ENCODE measurements around the gene TMPRSS4.
A peak's percentile ranks its signal among the peaks of the same experiment; 100 is the strongest.
"Not testable (repeated sequence)": the region's sequence is repeated elsewhere in the genome, so short reads cannot be mapped to it uniquely, and the experiment has no call there.

Gene TMPRSS4

DNA sequence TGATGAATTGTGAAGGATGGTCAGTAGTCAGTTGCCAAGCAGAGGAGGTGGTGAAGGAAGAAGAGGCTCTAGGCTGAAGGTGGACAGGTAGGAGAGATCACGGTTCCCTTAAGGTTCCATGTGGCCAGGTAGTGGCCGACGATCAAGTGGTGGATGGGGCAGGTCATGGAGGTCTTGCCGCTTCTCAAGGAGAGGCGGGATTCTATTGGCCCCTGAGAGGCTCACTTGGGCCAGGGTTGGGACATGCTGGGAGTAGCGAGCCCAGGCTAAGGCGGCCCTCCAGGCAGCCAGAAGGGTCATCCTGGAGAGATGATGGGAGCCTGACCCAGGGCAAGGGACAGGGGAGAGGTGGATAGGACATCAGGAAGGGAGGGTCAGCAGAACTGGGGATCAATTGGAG is 20.9 kb upstream of the TMPRSS4 start:
- DNase-seq = no peak

GRCh38 chr11:118056806-118057205 is 20.1 kb upstream of the TMPRSS4 start:
- no peak for DNase-seq

DNA sequence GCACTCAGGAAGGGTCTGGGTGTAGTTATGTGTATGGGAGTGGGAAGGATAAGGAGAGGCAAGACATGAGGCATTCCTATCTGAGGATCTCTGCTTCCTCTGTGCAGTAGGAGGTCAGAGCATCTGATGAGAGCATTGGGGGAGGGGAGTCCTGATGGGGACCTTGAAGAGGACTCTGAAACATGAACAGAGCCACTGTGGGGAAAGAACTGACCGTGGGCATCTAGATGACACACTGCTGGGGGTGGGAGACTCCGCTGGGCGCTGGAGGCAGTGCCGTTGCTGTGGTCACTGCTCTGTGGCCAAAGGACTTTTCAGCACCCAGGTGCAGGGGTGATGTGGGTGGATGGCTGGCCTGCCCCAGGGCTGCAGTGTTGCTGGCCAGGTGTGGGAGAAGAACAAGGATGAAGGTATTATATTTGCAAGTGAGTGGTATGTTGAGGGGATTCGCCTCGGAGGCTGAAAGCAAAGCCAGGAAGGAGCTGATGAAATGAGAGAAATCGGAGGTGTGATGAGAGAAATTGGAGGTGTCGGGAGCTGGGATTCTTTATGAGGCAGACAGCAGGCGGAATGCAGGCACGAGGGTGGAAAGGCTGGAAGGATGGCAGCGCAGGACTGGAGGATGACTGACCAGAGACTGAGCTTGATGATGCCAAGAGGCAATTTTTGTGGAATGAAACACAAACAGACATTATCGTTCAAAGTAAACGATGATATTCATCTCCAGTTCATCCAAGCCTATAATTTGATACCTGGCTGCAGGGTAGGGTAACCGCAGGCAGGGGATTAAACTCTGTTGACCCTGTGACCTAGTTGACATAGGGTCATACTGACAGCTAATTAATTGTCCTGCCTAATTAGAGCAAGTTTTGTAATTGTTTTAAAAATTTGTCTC is 19.4 kb upstream of the TMPRSS4 start:
- no peak for DNase-seq

- DNase-seq = no peak
Observed at GRCh38 chr11:118058311-118059245, 18.3 kb upstream of the TMPRSS4 start.

- DNase-seq = peak in 2 of 58 donors; percentile 9 to 37
Observed at GRCh38 chr11:118059246-118059940, 17.5 kb upstream of the TMPRSS4 start.

- peak in 1 of 58 donors; percentile 37 for DNase-seq
Observed at GRCh38 chr11:118060081-118060661, 16.7 kb upstream of the TMPRSS4 start.

DNA sequence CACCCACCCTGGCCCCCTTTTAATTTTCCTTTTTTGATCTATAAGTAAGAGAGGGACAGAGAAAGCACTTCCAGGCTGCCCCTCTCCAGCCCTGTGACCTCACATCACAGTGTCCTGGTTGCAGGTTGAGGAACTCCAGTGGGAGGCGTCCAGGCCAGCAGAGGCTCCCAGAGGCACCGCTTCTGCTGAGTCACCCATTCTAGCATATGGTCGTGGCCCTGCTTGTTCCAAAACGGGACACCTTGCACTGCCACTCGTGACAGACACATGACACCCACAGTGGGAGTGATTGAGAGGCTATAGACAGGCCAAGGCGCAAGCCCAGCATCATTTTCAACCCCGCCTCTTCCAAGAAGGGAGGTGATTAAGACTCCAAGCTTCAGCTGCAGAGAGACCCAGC is 16.0 kb upstream of the TMPRSS4 start:
- peak in 2 of 58 donors; percentile 6 to 7 for DNase-seq

DNA sequence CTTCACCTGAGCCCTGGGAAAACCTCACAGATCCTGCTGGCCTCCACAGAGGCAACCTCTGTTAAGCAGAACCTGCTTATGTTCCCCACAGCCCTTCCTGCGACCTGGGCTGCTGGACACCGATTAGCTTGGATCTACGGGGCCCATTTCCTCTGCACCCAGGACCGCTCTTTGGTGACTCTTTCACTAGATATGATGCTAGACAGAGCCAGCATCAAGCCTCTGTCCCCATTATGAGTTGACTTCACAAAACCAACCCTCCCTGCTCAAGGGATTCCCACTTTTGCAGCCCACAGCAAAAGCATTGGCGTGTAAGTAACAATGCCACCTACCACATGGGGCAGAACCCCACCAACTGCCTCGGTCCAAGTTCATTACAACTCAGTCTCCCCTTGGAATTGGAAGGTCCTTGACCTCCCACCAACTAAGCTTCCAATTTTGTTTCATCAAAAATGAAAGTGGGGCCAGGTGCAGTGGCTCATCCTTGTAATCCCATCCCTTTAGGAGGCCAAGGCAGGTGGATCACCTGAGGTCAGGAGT is 15.2 kb upstream of the TMPRSS4 start:
- no peak for DNase-seq

GRCh38 chr11:118062181-118062580 is 14.7 kb upstream of the TMPRSS4 start:
- not testable (repeated sequence) for DNase-seq

DNA sequence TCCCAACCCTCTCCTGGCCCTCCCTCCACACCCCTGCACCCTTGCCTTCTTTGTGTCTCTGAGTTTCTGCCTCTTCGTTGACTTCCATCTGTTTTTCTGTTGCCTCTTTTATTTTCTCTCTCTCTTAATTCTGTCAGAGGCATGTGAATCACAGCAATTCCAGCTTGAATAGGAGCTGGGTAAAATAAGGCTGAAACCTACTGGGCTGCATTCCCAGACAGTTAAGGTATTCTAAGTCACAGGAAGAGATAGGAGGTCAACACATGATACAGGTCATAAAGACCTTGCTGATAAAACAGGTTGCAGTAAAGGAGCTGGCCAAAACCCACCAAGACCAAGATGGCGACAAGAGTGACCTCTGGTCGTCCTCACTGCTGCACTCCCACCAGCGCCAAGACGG is 14.2 kb upstream of the TMPRSS4 start:
- not testable (repeated sequence) for DNase-seq

DNA sequence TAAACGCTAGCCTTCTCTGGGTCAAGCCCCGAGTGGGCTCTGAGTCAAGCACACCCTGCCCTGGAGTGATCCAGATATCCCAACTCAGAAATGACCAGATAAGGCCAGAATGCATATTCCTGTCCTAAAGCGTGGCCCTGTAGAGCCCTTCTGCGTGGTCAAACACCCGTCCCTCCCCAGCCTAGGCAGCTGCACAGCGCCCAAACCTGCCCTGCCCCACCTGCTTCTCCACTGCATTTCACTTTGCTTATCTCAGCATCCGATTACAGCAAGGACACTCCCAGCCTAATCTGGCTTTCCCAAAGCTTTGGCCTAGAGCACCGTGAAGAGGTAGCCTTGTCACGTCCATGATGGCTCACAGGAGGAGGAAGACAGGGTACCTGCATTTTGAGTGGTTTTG is 11.9 kb upstream of the TMPRSS4 start:
- DNase-seq = no peak

GRCh38 chr11:118065384-118065783 is 11.5 kb upstream of the TMPRSS4 start:
- no peak for DNase-seq

DNA sequence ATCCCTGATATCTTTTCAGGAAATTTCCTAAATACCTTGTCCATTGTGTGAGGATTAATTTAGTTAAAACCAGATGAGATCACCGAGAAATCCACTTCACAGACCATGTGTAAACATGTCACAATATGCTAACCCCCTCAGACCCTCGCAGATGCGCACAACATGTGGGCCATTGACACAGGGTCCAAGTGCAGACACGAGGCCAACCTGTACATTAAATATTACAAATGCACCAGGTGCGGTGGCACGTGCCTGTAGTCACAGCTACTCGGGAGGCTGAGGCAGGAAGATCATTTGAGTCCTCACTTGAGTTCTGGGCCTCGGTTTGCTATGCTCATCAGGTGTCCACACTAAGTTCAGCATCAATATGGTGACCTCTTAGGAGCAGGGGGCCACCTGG is 9.9 kb upstream of the TMPRSS4 start:
- no peak for DNase-seq

DNA sequence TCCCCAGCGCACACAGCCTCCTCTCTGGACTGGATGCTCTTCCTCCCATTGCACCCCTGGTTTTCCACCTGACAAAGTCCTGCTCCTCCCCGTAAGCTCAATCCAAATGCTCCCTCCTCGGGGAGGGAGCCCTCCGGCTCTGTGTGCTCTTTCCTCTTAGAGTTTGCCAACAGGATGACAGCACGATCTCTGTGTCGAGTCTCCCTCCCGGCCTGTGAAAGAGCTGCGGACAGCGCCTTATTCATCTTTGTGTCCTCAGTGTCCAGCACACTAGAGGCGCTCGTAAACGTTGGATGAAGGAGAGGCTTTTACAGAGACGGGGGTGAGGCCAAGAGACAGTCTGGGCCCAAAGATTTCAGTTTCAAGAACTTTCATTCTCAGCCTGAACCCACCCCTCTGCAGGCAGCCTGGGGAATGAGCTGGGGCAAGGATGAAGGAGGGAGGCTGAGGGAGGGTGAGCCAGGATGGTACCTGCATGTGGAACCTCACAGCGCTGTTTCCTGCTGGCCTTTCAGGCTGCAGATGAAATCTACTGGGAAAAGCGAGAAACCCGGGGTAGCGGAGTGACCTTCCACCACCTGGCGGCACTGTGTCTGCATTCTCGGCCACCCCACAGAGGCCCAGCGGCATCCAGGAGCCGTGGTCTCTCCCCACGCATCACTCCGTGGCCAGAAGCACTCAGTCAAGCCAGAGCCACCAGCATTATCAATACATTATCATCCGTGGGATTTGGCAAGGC is 8.5 kb upstream of the TMPRSS4 start:
- peak in 22 of 58 donors; percentile 9 to 50 (median 28) for DNase-seq

- DNase-seq = no peak
Observed at GRCh38 chr11:118068945-118069612, 7.8 kb upstream of the TMPRSS4 start.

- no peak for DNase-seq
Observed at GRCh38 chr11:118071416-118072030, 5.4 kb upstream of the TMPRSS4 start.

DNA sequence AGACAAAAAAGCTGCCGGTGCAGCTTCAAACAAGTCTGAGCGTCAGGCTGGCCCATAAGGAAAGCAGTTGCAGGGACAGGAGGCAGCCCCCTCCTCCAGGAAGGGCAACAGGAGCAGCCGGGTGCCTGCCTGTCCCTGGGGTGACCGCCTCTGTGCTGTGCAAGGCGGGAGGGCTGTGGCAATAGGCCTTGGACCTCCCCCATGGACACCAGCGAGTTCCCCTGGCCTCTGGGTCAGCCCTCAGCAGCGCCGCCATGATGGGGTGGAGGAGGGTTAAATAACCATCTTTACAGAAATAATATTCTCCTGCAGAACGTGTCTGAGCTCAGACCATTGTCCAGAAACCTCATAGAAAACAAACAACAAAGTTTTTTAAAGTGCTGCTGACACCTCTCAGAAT is 3.3 kb upstream of the TMPRSS4 start:
- no peak for DNase-seq

DNA sequence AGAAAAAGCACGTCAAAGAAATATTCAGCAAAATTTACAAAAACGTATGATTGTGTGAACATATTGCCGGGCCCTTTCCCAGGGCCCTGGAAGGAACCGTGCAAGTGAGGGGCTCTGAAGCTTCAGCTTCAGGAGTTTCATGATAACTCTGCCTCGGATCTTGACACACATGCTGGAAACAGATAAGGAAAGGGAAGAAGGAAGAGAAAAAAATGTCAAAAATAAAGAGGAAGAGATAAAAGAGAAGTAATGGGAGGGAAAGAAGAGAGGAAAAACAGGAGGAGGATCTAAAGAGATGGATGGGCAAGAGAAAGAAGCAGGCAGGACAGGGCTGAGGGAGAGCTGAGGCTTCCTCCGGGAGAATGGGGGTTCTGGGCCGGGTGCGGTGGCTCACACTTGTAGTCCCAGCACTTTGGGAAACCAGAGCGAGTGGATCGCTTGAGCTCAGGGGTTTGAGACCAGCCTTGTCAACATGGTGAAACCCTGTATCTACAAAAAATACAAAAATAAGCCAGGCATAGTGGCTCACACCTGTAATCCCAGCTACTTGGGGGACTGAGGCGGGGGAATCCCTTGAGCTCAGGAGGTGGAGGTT is 2.7 kb upstream of the TMPRSS4 start:
- no peak for DNase-seq

- no peak for DNase-seq
Observed at GRCh38 chr11:118074785-118075184, 2.1 kb upstream of the TMPRSS4 start.
